ENCODE data around the gene BRD3. TPM values are rescaled to one million over a fixed set of nuclear protein-coding genes. Genes with fewer than 3 reads are reported as not detected.
A peak's percentile ranks its signal among the peaks of the same experiment; 100 is the strongest.

The BRD3 gene
- total and polyA plus RNA-seq, 2 of the 8 experiments (the other 6 are each of a cell fraction or from before 2014, with no cell fraction given): 31.0 to 82.7 TPM

DNA sequence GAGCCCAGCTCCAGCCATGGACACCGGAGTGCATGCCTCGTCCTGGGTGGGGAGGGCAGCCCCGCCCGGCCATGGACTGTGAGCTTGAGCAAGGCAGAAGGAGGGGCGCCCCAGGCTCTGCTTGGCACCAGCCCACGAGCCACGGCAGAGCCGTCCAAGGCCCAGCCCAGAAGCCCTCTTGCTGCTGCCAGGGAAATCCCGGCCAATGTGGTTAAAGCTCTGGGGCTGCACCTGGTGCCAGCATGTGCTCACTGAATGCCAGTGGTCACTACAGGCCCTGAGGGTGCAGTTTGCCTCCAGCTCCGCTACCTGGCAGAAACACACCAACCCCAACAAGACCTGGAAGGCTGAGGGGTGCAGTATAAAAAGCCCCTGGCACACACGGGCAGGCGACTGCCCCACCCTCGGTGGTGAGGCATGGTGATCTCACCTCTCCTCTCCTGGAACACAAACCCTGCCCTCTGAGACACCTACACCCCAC is 11.8 kb downstream of the BRD3 start:
- CTCF ChIA-PET (ENCODE audit: partially characterized antibody): interaction anchor here (0.6 to 1.0 kb wide), 2 partner anchors 13 to 313 kb away, joined by 3 to 5 read pairs; no protein-coding TSS in a partner anchor
- TF ChIP-seq POLR2A (IDR thresholded peaks at IDR 0.05; ENCODE audit: control extremely low read depth in 1 of 2, low read depth in 2 of 2, low read length in 2 of 2) (no peak), KDM1A (IDR thresholded peaks at IDR 0.05; ENCODE audit: borderline replicate concordance, low read length) (no peak), SP1 (IDR thresholded peaks at IDR 0.05; ENCODE audit: low read depth, low read length) (no peak), GTF2F1 (IDR thresholded peaks at IDR 0.05; ENCODE audit: borderline replicate concordance, low read depth, low read length) (no peak), POU5F1 (IDR thresholded peaks at IDR 0.05; ENCODE audit: low read depth, low read length) (no peak), BCL11A (IDR thresholded peaks at IDR 0.05; ENCODE audit: low read depth in 2 of 2, low read length in 2 of 2) (no peak), SRF (IDR thresholded peaks at IDR 0.05; ENCODE audit: low read depth, low read length) (no peak), HDAC6 (IDR thresholded peaks at IDR 0.05; ENCODE audit: low read depth, low read length) (no peak), RNF2 (IDR thresholded peaks at IDR 0.05; ENCODE audit: borderline replicate concordance, low read depth, low read length, missing control alignments, poor library complexity, severe bottlenecking) (no peak), HDAC2 (IDR thresholded peaks at IDR 0.05; ENCODE audit: borderline replicate concordance in 1 of 2, low read depth in 2 of 2, low read length in 2 of 2) (no peak), NANOG (IDR thresholded peaks at IDR 0.05; ENCODE audit: insufficient read depth, low read depth, low read length, poor library complexity, severe bottlenecking) (no peak)

More for the DNA sequence above, 11.8 kb downstream of the BRD3 start:
- Histone ChIP-seq H3K23ac (ENCODE audit: insufficient read length) (no peak overlapping the region), H3K79me1 (ENCODE audit: low read depth, low read length) (peaks cover 34% of the 10 kb centered on the region), H3K4ac (replicated peaks; ENCODE audit: insufficient read length, low read depth, low read length) (no peak overlapping the region), H2BK12ac (ENCODE audit: low read depth, low read length) (no peak overlapping the region), H3K18ac (ENCODE audit: extremely low read depth, low read length) (no peak overlapping the region), H4K5ac (ENCODE audit: insufficient read length, low read depth, low read length) (no peak overlapping the region), H3K4me3 (ENCODE audit: extremely low read depth in 1 of 4, insufficient read depth in 2 of 4, low read depth in 3 of 4, low read length in 4 of 4) (no peak overlapping the region), H2AFZ (ENCODE audit: low read length) (no peak overlapping the region), H3K4me1 (replicated peaks in 1 of 4; ENCODE audit: control insufficient read depth in 3 of 4, insufficient read depth in 4 of 4, low read length in 3 of 4) (peaks cover 0 to 12% (median 2%) of the 10 kb centered on the region in 4 experiments; a peak in 4 of 7 replicates), H2BK15ac (ENCODE audit: low read length) (no peak overlapping the region), H3K27me3 (replicated peaks in 1 of 4; ENCODE audit: control insufficient read depth in 3 of 4, extremely low read depth in 1 of 4, insufficient read depth in 3 of 4, low read length in 3 of 4) (no peaks in the 10 kb centered on the region), H2BK20ac (ENCODE audit: low read length) (no peak overlapping the region), H3K56ac (replicated peaks; ENCODE audit: insufficient read length, low read depth, low read length) (no peak overlapping the region), H3K9ac (replicated peaks in 1 of 4; ENCODE audit: extremely low read depth in 1 of 4, low read depth in 3 of 4, low read length in 3 of 4) (no peak overlapping the region), H3K9me3 (ENCODE audit: insufficient read depth in 2 of 2, low read depth in 1 of 2, low read length in 1 of 2) (no peaks in the 10 kb centered on the region), H3K27ac (ENCODE audit: low read depth, low read length) (no peak overlapping the region), H2BK120ac (replicated peaks; ENCODE audit: low read depth, low read length) (no peak overlapping the region), H2AK5ac (ENCODE audit: low read depth, low read length) (no peak overlapping the region), H3K14ac (ENCODE audit: insufficient read length) (no peak overlapping the region), H4K91ac (replicated peaks; ENCODE audit: insufficient read length, low read length) (no peak overlapping the region), H3K4me2 (ENCODE audit: insufficient read depth in 1 of 2, low read depth in 2 of 2, low read length in 2 of 2) (no peak overlapping the region), H3K23me2 (ENCODE audit: low read depth, low read length) (no peaks in the 10 kb centered on the region), H3K36me3 (ENCODE audit: control insufficient read depth in 2 of 4, insufficient read depth in 4 of 4, low read length in 3 of 4) (peaks cover 2 to 19% (median 15%) of the 10 kb centered on the region in 4 experiments; a peak in 6 of 8 replicates), H2BK5ac (ENCODE audit: low read depth, low read length) (no peak overlapping the region; the same call in 1 of the 2 replicates), H4K8ac (ENCODE audit: extremely low read depth, insufficient read depth, low read length) (peak overlapping the region; percentile 71; the same call in 1 of the 2 replicates), H3K79me2 (ENCODE audit: control insufficient read depth in 1 of 2, insufficient read depth in 2 of 2, low read length in 2 of 2) (peaks cover 9 to 80% of the 10 kb centered on the region in 2 experiments; a peak in 3 of 4 replicates), H4K20me1 (replicated peaks in 1 of 2; ENCODE audit: control insufficient read depth in 1 of 2, insufficient read depth in 2 of 2, low read length in 2 of 2) (peaks cover 53 to 54% of the 10 kb centered on the region in 2 experiments)
- no peak for FAIRE-seq
- no peak for DNase-seq (ENCODE audit: low read depth in 1 of 2, low spot score in 2 of 2)
- POLR2A ChIA-PET (ENCODE audit: partially characterized antibody): interaction anchor here (1.0 to 3.9 kb wide), 4 partner anchors 9 to 100 kb away, joined by 3 to 19 read pairs (median 4); no protein-coding TSS in a partner anchor
- 90% methylated on average over 12 of the region's 13 CpGs; no CpG with 5 or more reads in 1 of the 2 experiments for WGBS, 2 experiments (ENCODE audit: extremely low coverage in 1 of 2, insufficient coverage in 1 of 2, insufficient read length in 1 of 2, insufficient replicate concordance in 2 of 2, low coverage in 1 of 2, low lambda C conversion rate in 2 of 2, missing lambda C conversion rate in 1 of 2)
